NCI-H1694 treated with DMSO at 0.1 percent for 48 hours (cell line): Measurements from ENCODE around the gene PKLR.

ENCODE experiments used
- DNase-seq: peaks from one replicate; lab custom pipeline; 2025; lab: John Stamatoyannopoulos, UW

PKLR gene

GRCh38 chr1:155285063-155285462 lies 16.2 kb downstream of the PKLR start:
- DNase-seq, result no peak

- no peak for DNase-seq
Measured at GRCh38 chr1:155284476-155284875, 16.8 kb downstream of the PKLR start.

GRCh38 chr1:155282488-155283091 lies 18.6 kb downstream of the PKLR start:
- DNase-seq, result no peak

GRCh38 chr1:155279268-155279667 lies 22.0 kb downstream of the PKLR start:
- no peak for DNase-seq

GRCh38 chr1:155278689-155279160 lies 22.5 kb downstream of the PKLR start:
- no peak for DNase-seq

- peak; percentile 73 for DNase-seq
Measured at GRCh38 chr1:155277902-155278688, 23.1 kb downstream of the PKLR start.

- peak; percentile 99 for DNase-seq
Measured at GRCh38 chr1:155277070-155277901, 24.0 kb downstream of the PKLR start, which contains the start of gene HCN3. HCN3 (plus strand) TSS chr1:155277463; CDS start chr1:155277591, 128 bp downstream.

GRCh38 chr1:155273343-155274245 lies 27.6 kb downstream of the PKLR start, which contains the start of gene CLK2:
CLK2 (minus strand) TSS chr1:155273504; CDS start chr1:155270977, 2,527 bp downstream.
- peak; percentile 99 for DNase-seq

GRCh38 chr1:155272466-155273342 lies 28.5 kb downstream of the PKLR start:
- DNase-seq, result peak; percentile 65

GRCh38 chr1:155269381-155269780 lies 31.9 kb downstream of the PKLR start:
- no peak for DNase-seq

GRCh38 chr1:155268630-155269029 lies 32.6 kb downstream of the PKLR start:
- no peak for DNase-seq

- DNase-seq, result no peak
Measured at GRCh38 chr1:155267373-155267772, 33.9 kb downstream of the PKLR start.

- no peak for DNase-seq
Measured at GRCh38 chr1:155266553-155266952, 34.7 kb downstream of the PKLR start.

- DNase-seq, result no peak
Measured at GRCh38 chr1:155263067-155263466, 38.2 kb downstream of the PKLR start.

GRCh38 chr1:155261852-155262673 lies 39.2 kb downstream of the PKLR start, which contains the start of gene SCAMP3:
SCAMP3 (minus strand) TSS chr1:155262360; CDS start chr1:155262151, 209 bp downstream.
- peak; percentile 99 for DNase-seq

GRCh38 chr1:155261493-155261851 lies 39.8 kb downstream of the PKLR start:
- no peak for DNase-seq

GRCh38 chr1:155260276-155260675 lies 41.0 kb downstream of the PKLR start:
- DNase-seq, result no peak

- DNase-seq, result no peak
Measured at GRCh38 chr1:155256058-155256852, 45.0 kb downstream of the PKLR start.
